Testis (tissue), 3 donors: ENCODE measurements around the gene RGSL1. TPM values are rescaled to one million over a fixed set of nuclear protein-coding genes. Genes with fewer than 3 reads are reported as not detected.

Experiments used
- DNase-seq: peaks from one replicate; pipeline ENCODE4 v3.0.0-alpha.2; 2019
- H3K27ac ChIP-seq, 2 donors: fragments of 200-600 bp; sonication (generic); one replicate each; pipeline ENCODE4 v1.5.1; 2019
- H3K27me3 ChIP-seq: fragments of 200-600 bp; sonication (generic); one replicate; pipeline ENCODE4 v1.5.1; 2019
- H3K36me3 ChIP-seq: fragments of 200-600 bp; sonication (generic); one replicate; pipeline ENCODE4 v1.5.1; 2017; ENCODE audit warnings: low read depth; ENCODE audit errors: missing control alignments
- H3K4me1 ChIP-seq: fragments of 200-600 bp; sonication (generic); one replicate; pipeline ENCODE4 v1.5.1; 2019
- H3K4me3 ChIP-seq, 2 donors: fragments of 200-600 bp; sonication (generic); one replicate each; pipeline ENCODE4 v1.5.1; 2017 to 2019
- H3K9me3 ChIP-seq: fragments of 200-600 bp; sonication (generic); one replicate; pipeline ENCODE4 v1.5.1; 2017
- CTCF ChIP-seq, 3 experiments: fragments of 450-650 bp in 2 of 3; fragments of 200-600 bp in 1 of 3; sonication (generic) in 1 of 3; IDR thresholded peaks; one replicate each; pipeline ENCODE4 v1.5.1; 2016 to 2019; ENCODE audit warnings: antibody characterized with exemption in 3 of 3, mild to moderate bottlenecking in 2 of 3, moderate library complexity in 1 of 3
- POLR2A ChIP-seq: fragments of 450-650 bp; IDR thresholded peaks from one replicate; pipeline ENCODE4 v1.6.1; 2017; ENCODE audit warnings: antibody characterized with exemption, mild to moderate bottlenecking, moderate library complexity
- WGBS, 2 donors: methylation state at CpG; one replicate each; pipeline ENCODE4 v1.1.5; 2018; 5-methylcytosine and 5-hydroxymethylcytosine counted together
- intact Hi-C: fragments of 100-400 bp; cut with DNase I; formaldehyde crosslinking; loops from one replicate; pipeline ENCODE4 v1.15.1; 2023; ENCODE audit warnings: low total_unique reads
- polyA plus RNA-seq: library from polyadenylated mRNA; stranded (reverse); fragments of 350-450 nt; fragmentation: Illumina TruSeq; extraction: RNeasy Lipid Tissue Mini Kit (QIAGEN cat#74804); gene quantifications from one replicate; pipeline ENCODE4 v1.2.3, GENCODE V29; 2014; ENCODE audit warnings: low read depth, low replicate concordance; ENCODE audit not compliant: insufficient read depth
- small RNA-seq, 2 donors: library from RNA; depleted of rRNA; stranded (forward); fragments of <200 nt; gene quantifications; one replicate each; pipeline ENCODE3, GENCODE V24; 2016
- total RNA-seq, 2 donors: library from RNA; depleted of rRNA; stranded (reverse); fragments of >200 nt; gene quantifications; one replicate each; pipeline ENCODE4 v1.2.3, GENCODE V29; 2016

The RGSL1 gene
- total and polyA plus RNA-seq, 3 donors from 2014 or later: 12.6 to 37.1 (median 25.9) TPM

GRCh38 chr1:182608236-182608635 lies 158.3 kb downstream of the RGSL1 start:
- DNase-seq: no peak
- Histone ChIP-seq H3K4me3 (no peak overlapping the region), H3K36me3 (no peaks in the 10 kb centered on the region), H3K27me3 (no peaks in the 10 kb centered on the region), H3K27ac (no peak overlapping the region), H3K9me3 (no peaks in the 10 kb centered on the region), H3K4me1 (peaks cover 9% of the 10 kb centered on the region)
- WGBS, 2 donors: 89 to 94% methylated on average over 2 of the region's 2 CpGs
- intact Hi-C loops: no loop called here
- no peak for TF ChIP-seq POLR2A
- TF ChIP-seq CTCF (IDR thresholded peaks at IDR 0.05): no peak

GRCh38 chr1:182608845-182609610 lies 159.1 kb downstream of the RGSL1 start:
- intact Hi-C loops: no loop called here
- Histone ChIP-seq H3K9me3 (no peaks in the 10 kb centered on the region), H3K27me3 (no peaks in the 10 kb centered on the region), H3K4me3 (no peak overlapping the region), H3K4me1 (peaks cover 4% of the 10 kb centered on the region), H3K27ac (no peak overlapping the region), H3K36me3 (no peaks in the 10 kb centered on the region)
- no peak for TF ChIP-seq POLR2A
- WGBS, 2 donors: 74 to 91% methylated on average over 9 of the region's 9 CpGs
- DNase-seq: no peak

Small RNA genes lying within 50 kb of the gene (small RNA-seq; reads per million reads assigned to genes)
- 0 reads per million in 2 donors for gene RF00017

Other genes with a start within 250 kb of the RGSL1 start
- 1,000 to 10,000 TPM; 1,066 to 1,224 TPM for gene GLUL, start 58.4 kb upstream of the RGSL1 start, total RNA-seq
- gene GLUL, start 58.4 kb upstream of the RGSL1 start, polyA plus RNA-seq: 958 TPM
- not detected for gene TEDDM1, start 49.5 kb upstream of the RGSL1 start, total RNA-seq
- not detected for gene TEDDM1, start 49.5 kb upstream of the RGSL1 start, polyA plus RNA-seq
- 1 to 10 TPM; 5.4 to 7.5 TPM for gene RNASEL, start 139.1 kb downstream of the RGSL1 start, total RNA-seq
- gene RNASEL, start 139.1 kb downstream of the RGSL1 start, polyA plus RNA-seq: 4.7 TPM
- 1 to 10 TPM in 1 of 2 donors, under 1 TPM in 1; 0.93 to 1.3 TPM for gene RGS16, start 154.2 kb downstream of the RGSL1 start, total RNA-seq
- 3.2 TPM for gene RGS16, start 154.2 kb downstream of the RGSL1 start, polyA plus RNA-seq
- 1 to 10 TPM; 2.5 to 3.1 TPM for gene RGS8, start 234.4 kb downstream of the RGSL1 start, total RNA-seq
- 2.4 TPM for gene RGS8, start 234.4 kb downstream of the RGSL1 start, polyA plus RNA-seq